Endodermal cell (in vitro differentiated cells): ENCODE measurements around the gene C9orf50. TPM values are rescaled to one million over a fixed set of nuclear protein-coding genes. Genes with fewer than 3 reads are reported as not detected.

Source experiments
- DNase-seq: peaks from one replicate; pipeline ENCODE4 v3.0.0-alpha.2; 2017
- H3K27ac ChIP-seq: 2 replicates; pipeline ENCODE4 v1.5.1; 2013; ENCODE audit warnings: mild to moderate bottlenecking, low read depth, low read length, moderate library complexity
- H3K27me3 ChIP-seq: 2 replicates; pipeline ENCODE4 v1.6.1; 2013; ENCODE audit warnings: mild to moderate bottlenecking, low read length, moderate library complexity; ENCODE audit not compliant: insufficient read depth, control insufficient read depth, poor library complexity, severe bottlenecking
- H3K36me3 ChIP-seq: 2 replicates; pipeline ENCODE4 v1.7.0; 2013; ENCODE audit warnings: mild to moderate bottlenecking, low read length, moderate library complexity; ENCODE audit not compliant: control insufficient read depth, insufficient read depth
- H3K4me1 ChIP-seq: one replicate; pipeline ENCODE4 v1.7.0; 2013; ENCODE audit warnings: low read length; ENCODE audit not compliant: control insufficient read depth, insufficient read depth
- H3K4me3 ChIP-seq: 2 replicates; pipeline ENCODE4 v1.5.1; 2013; ENCODE audit warnings: mild to moderate bottlenecking, low read length, moderate library complexity
- H3K9ac ChIP-seq: 2 replicates; pipeline ENCODE4 v1.6.1; 2013; ENCODE audit warnings: mild to moderate bottlenecking, low read length, moderate library complexity; ENCODE audit not compliant: poor library complexity, severe bottlenecking; ENCODE audit errors: extremely low read depth
- H3K9me3 ChIP-seq: 2 replicates; pipeline ENCODE4 v1.6.1; 2013; ENCODE audit warnings: mild to moderate bottlenecking, low read length, moderate library complexity; ENCODE audit not compliant: control insufficient read depth
- H3K27ac Mint-ChIP-seq: 2 replicates; pipeline ENCODE4 v1.8.0; 2020; ENCODE audit warnings: mixed read lengths
- H3K27me3 Mint-ChIP-seq: 2 replicates; pipeline ENCODE4 v1.8.0; 2021; ENCODE audit warnings: mild to moderate bottlenecking, mixed read lengths; ENCODE audit not compliant: insufficient read depth
- H3K36me3 Mint-ChIP-seq: 2 replicates; pipeline ENCODE4 v1.8.0; 2020; ENCODE audit warnings: low read depth, mixed read lengths
- H3K4me1 Mint-ChIP-seq: 2 replicates; pipeline ENCODE4 v1.8.0; 2020; ENCODE audit warnings: mixed read lengths
- H3K4me3 Mint-ChIP-seq: 2 replicates; pipeline ENCODE4 v1.8.0; 2020; ENCODE audit warnings: mild to moderate bottlenecking, moderate library complexity, mixed read lengths
- H3K9me3 Mint-ChIP-seq: 2 replicates; pipeline ENCODE4 v1.8.0; 2020; ENCODE audit warnings: mild to moderate bottlenecking, mixed read lengths
- WGBS, 2 experiments: methylation state at CpG; one replicate each; pipeline versions ENCODE4 v1.1.5 to v1.1.7; 2013; ENCODE audit warnings: missing lambda C conversion rate in 2 of 2, mixed read lengths in 1 of 2; ENCODE audit not compliant: insufficient coverage in 1 of 2, insufficient read length in 1 of 2; 5-methylcytosine and 5-hydroxymethylcytosine counted together
- total RNA-seq, 2 donors: library from RNA; stranded (reverse); fragmentation: NEBNext Ultra II Directional in 1 of 2; extraction: Animal tissue kit (Norgen Biotek cat#: 25700) in 1 of 2; gene quantifications; 2 replicates in 1 of 2; 3 replicates in 1 of 2; pipeline ENCODE4 v1.2.1, GENCODE V29; 2021
- TF ChIP-seq, protein P1 (sequence below): fragments of 200-600 bp; sonication (generic); conservative IDR thresholded peaks from 2 replicates; pipeline ENCODE4 v1.5.0; 2021; ENCODE audit warnings: antibody characterized with exemption, mild to moderate bottlenecking

C9orf50 gene
- total RNA-seq, 2 donors from 2014 or later: not detected

DNA sequence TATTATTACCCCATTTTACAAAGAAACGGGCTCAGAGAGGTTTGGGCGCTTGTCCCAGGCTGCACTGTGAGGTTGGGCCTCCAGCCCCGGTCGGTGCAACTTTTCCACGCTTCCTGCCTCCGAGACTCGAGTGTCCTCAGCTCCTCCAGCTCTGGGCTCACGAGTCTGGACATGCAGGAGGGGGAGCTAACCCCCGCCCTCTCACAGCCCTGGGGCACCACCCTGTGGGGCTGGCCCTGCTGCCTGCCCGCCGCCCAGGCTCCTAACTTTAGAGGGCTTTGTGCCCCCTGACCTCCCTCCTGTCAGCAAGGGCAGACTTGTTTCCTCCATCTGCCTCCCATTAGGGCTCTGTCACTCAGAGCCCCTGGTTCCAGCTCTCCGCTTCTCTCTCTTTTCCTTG is 25.4 kb upstream of the C9orf50 start:
- Histone ChIP-seq H3K9ac (no peak overlapping the region), H3K36me3 (no peaks in the 10 kb centered on the region), H3K4me3 (no peak overlapping the region), H3K27me3 (no peaks in the 10 kb centered on the region), H3K4me1 (no peaks in the 10 kb centered on the region), H3K9me3 (no peaks in the 10 kb centered on the region), H3K27ac (no peak overlapping the region)
- no peak for DNase-seq
- Mint-ChIP-seq H3K4me1 (peaks cover 4% of the 10 kb centered on the region), H3K27ac (no peak overlapping the region), H3K36me3 (no peaks in the 10 kb centered on the region), H3K4me3 (no peak overlapping the region), H3K27me3 (peaks cover 2% of the 10 kb centered on the region), H3K9me3 (no peaks in the 10 kb centered on the region)
- TF ChIP-seq, protein P1, sequence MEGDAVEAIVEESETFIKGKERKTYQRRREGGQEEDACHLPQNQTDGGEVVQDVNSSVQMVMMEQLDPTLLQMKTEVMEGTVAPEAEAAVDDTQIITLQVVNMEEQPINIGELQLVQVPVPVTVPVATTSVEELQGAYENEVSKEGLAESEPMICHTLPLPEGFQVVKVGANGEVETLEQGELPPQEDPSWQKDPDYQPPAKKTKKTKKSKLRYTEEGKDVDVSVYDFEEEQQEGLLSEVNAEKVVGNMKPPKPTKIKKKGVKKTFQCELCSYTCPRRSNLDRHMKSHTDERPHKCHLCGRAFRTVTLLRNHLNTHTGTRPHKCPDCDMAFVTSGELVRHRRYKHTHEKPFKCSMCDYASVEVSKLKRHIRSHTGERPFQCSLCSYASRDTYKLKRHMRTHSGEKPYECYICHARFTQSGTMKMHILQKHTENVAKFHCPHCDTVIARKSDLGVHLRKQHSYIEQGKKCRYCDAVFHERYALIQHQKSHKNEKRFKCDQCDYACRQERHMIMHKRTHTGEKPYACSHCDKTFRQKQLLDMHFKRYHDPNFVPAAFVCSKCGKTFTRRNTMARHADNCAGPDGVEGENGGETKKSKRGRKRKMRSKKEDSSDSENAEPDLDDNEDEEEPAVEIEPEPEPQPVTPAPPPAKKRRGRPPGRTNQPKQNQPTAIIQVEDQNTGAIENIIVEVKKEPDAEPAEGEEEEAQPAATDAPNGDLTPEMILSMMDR: no peak
- 84 to 91% methylated on average over 8 to 12 of the region's 12 CpGs for WGBS, 2 experiments

DNA sequence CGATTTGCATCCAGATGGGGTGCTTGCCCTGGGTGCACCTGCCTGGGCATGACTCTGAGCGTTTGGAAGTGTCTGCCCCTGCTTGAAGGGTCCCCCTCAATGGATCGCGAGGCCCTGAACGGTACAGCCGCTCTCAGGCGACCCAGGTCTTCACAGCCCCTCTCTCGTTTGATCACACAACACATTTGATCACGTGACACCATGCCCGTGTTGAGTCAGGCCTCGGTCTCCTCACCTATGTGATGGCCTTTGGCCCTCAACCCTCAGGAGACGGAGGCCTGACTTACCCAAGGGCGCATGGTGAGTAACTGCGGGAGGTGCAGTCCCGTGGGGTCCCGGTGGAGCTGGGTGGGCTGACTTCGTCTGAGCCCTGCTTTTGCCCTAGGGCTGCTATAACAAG is 24.0 kb upstream of the C9orf50 start:
- no peaks in the 10 kb centered on the region for H3K36me3 ChIP-seq
- H3K9me3 ChIP-seq: no peaks in the 10 kb centered on the region
- H3K27ac ChIP-seq: no peak overlapping the region
- no peak overlapping the region for H3K27ac Mint-ChIP-seq
- H3K9me3 Mint-ChIP-seq: no peaks in the 10 kb centered on the region
- H3K36me3 Mint-ChIP-seq: no peaks in the 10 kb centered on the region
- TF ChIP-seq, protein P1: no peak
- H3K4me3 ChIP-seq: no peak overlapping the region
- peaks cover 6% of the 10 kb centered on the region for H3K4me1 ChIP-seq
- no peak overlapping the region for H3K9ac ChIP-seq
- H3K27me3 Mint-ChIP-seq: no peaks in the 10 kb centered on the region
- H3K4me3 Mint-ChIP-seq: no peak overlapping the region
- H3K27me3 ChIP-seq: no peaks in the 10 kb centered on the region
- no peak for DNase-seq
- 88 to 90% methylated on average over 17 of the region's 17 CpGs for WGBS, 2 experiments
- peaks cover 10% of the 10 kb centered on the region for H3K4me1 Mint-ChIP-seq

DNA sequence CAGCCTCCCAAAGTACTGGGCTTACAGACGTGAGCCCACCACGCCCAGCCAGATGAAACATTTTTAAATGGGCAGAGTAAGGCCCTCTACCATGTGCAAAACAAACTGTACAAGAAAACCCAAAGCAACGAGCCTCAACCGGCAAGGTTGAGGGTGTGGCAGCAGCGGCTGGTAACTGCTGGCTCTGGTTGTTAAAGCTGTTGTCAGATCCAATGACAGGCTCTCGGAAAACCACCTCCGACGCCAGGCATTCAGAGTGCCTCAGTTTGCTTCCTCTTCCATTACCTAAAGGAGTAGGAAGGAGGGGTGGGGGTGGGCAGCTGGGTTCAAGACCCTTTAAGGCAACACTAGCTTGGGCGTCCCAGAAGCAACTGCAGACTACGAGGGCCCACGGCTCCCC is 23.5 kb upstream of the C9orf50 start:
- Mint-ChIP-seq H3K27ac (no peak overlapping the region), H3K4me1 (peaks cover 10% of the 10 kb centered on the region), H3K36me3 (no peaks in the 10 kb centered on the region), H3K4me3 (no peak overlapping the region), H3K9me3 (no peaks in the 10 kb centered on the region), H3K27me3 (no peaks in the 10 kb centered on the region)
- Histone ChIP-seq H3K4me1 (peaks cover 6% of the 10 kb centered on the region), H3K27ac (no peak overlapping the region), H3K36me3 (peaks cover 3% of the 10 kb centered on the region), H3K9ac (no peak overlapping the region), H3K27me3 (no peaks in the 10 kb centered on the region), H3K9me3 (no peaks in the 10 kb centered on the region), H3K4me3 (no peak overlapping the region)
- WGBS, 2 experiments: 92 to 93% methylated on average over 9 to 11 of the region's 11 CpGs
- TF ChIP-seq, protein P1: no peak
- no peak for DNase-seq
